ENCODE data around the gene ANKRD23.
"Not testable (repeated sequence)": the region's sequence is repeated elsewhere in the genome, so short reads cannot be mapped to it uniquely, and the experiment has no call there.

Gene ANKRD23

GRCh38 chr2:96863056-96863455 lies 19.2 kb upstream of the ANKRD23 start:
- not testable (repeated sequence) for DNase-seq

- no peak for DNase-seq
Observed at GRCh38 chr2:96861074-96861473, 17.3 kb upstream of the ANKRD23 start.

DNA sequence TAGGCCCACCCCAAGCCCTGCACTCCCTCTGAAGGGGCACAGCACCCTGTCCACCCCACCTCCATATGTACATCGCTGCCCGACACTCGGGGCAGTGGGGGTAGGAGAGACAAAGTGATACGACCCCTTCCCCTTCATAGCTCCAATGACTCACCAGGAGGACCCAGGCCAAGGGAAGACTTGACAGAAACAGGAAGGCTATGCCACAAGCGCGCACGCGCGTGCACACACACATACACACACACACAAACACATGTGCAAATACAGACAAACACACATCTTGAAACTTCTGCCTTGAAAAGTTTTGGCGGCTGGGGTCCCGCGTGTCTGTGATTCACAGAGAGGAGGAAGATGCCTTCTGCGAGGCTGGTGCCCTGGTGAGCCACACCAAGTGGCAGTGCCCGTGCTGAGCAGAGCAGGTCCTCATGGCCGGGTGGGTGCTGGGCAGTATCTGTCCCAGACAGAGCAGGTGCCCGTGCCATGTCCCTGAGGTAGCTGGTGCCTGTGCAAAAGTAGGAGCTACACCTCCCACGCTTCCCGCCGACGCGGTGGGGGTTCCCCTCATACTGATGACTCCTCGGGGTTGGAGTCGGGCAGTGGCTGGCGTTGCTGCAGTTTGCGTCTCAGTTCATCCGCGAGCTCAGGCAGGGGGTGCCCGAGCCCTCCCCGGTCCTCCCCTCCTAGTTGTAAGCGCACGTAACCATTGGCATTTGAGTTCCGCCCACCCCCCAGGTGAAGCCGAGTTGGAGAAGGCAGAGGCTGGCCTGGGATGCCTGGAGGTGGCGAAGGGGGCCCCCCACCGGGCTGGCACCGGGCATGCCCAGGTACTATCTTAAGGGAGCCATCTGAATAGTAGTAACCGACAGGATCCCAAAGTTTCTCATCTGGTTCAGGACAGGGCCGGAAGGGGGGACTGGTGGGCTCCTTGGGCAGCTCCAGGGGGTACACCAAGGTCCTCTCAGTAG lies 16.5 kb upstream of the ANKRD23 start:
- DNase-seq = no peak

DNA sequence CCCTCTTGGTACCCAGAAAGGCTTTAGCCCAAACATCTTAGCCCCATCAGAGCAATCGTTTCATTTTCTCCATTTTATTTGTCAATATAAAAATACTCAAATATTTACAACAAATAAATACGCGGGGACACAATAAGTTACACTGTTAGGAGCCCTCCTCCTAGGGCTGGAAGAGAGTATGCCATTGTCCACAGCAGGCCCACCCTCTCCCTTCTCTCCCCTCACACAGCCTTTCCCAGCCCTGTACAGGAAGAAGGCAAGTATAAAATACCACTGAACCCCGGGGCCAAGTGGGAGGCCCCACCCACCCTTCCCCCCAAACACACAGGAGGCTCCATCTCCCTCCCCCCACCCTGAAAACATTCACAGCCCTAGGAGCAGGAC lies 15.9 kb upstream of the ANKRD23 start:
- DNase-seq = no peak

DNA sequence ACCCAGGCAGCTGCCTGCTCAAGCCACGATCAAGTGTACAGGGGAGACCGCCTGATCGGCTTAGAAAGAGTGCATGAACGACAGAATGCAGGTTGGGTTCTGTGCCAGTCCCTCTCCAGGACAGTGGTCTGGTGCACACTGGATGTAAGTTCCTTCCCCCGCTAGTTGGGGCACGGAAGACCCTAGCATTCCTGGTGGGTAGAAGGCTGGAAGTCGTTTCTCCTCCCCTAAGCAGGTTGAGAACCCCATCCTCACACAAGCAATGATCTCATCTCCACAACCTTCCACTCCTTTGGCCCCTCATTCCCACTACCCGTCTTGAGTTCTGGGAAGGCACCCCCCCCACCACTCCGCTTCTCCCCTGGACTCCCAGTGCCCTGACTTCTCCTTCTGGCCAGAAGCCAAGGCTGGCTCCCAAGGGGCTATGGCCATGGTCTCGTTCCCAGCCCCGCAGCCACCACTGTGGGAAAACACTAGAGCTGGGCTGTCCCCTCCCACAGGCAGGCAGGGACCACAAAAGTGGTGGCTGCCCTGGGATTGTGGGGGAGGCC lies 15.4 kb upstream of the ANKRD23 start:
- no peak for DNase-seq

DNA sequence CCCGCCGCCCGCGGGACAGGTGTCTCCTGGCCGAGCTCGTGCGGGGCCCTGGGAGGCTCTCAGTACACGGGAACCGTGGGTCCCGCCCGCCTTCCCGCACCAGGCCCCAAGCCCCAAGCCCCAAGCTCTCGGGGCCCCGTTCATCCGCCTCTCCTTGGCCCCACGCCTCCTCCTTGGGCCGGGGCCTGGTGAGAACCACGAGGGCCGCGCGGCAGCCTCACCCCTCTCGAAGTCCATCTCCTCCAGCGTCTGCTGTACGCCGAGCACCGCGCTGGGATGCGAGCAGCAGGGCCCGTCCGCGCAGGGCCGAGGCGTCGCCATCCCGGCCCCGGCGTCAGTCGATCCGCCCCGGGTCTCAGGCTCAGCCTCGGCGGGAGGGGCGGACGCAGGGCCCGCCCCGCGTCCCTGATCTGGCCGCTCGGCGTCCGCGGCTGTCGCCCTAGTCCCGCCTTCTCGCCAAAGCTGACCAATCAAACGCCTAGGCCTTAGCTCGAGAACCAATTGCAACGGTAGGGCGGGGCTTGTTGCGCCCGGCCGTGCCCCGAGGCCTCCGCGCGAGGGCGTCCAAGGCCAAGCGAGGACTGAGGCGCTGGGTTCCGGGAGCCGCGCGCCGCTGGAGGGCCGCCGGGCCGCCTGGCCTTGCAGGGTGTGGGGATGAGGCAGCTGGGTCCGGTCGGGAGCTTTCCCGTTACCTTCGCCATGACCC lies 14.0 kb upstream of the ANKRD23 start, which contains the start of gene ANKRD39:
ANKRD39 (minus strand) TSS at position 350 of the 706 bp plus-strand sequence; CDS start at position 321, 29 bp downstream.
- DNase-seq = peak; percentile 96

GRCh38 chr2:96856776-96857666 lies 13.2 kb upstream of the ANKRD23 start:
- peak; percentile 43 for DNase-seq

GRCh38 chr2:96853321-96853720 lies 9.5 kb upstream of the ANKRD23 start:
- no peak for DNase-seq

GRCh38 chr2:96852667-96853066 lies 8.8 kb upstream of the ANKRD23 start:
- no peak for DNase-seq

GRCh38 chr2:96848264-96848663 lies 4.4 kb upstream of the ANKRD23 start:
- DNase-seq = no peak

DNA sequence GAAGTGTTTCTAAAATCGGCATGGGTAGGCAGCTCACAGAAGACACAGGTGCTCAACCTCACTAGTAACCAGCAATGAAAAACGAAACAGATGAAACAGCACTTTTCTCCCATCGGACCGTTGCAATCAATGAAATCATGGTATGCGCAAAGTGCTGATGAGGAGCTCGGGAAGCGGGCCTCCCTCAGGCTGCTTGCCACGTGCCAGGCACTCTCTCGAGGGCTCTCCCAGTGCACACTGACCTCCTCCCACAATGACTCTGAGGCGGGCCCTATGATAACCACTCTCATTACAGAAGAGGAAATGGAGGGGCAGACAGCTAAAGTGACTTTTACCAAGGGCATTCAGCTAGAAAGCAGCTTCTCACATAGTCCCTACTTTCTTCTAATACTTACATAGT lies 3.8 kb upstream of the ANKRD23 start:
- DNase-seq = no peak

- no peak for DNase-seq
Observed at GRCh38 chr2:96846825-96847224, 3.0 kb upstream of the ANKRD23 start.

- DNase-seq = no peak
Observed at GRCh38 chr2:96844405-96844808, 586 bp upstream of the ANKRD23 start.

DNA sequence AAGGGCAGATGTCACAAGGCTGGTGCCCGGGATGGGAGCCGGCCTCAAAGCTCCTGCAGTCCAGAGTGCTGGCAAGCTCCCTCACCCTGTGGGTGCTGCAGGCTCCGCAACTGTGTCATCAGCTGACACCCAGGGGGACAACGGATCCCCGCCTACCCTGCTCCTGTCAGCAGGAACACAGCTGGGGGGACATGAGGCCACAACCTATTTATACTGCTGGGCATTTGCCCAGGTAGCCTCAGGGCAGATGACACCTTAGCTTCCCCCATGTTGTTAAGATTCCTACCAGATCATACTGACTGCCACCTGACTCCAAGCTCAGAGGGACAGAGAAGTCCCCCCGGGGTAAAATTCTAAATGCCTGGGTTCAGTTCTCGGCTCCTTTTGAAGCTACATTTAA lies 1.2 kb downstream of the ANKRD23 start:
- no peak for DNase-seq

DNA sequence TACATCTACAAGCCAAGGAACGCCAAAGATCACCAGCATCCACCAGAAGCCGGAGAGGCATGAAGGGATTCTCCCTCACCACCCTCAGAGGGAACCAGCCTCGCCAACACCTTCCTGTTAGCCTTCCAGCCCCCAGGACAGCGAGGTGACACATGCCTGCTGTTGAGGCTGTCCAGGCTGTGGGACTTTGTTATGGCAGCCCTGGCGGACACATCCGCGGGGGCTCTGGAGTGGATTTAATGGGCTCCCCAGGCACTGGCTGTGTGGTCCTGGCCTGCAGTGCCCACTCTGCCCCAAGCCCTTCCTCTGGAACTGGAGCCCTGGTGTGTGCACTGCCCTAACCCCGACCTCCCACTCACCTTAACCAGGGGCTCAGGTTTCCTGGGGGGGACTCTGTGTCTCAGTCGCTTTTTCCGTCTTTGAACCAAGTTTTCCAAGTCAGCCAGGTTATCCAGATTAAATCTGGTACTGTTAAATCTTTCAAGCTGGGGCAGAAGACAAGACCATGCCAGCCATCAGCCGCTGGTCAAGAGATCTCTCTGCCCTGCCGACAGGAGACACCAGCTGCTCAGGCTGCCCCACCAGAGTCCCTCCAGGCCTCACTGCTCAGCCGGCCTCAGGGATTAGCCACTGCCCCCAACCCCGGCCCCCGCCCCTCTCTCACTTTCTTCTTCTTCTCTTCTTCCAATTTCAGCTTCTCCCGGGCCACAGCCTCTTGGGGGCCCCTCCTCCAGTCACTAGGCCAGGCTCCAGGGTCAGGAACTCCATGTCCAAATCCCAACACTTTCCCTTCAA lies 1.9 kb downstream of the ANKRD23 start:
- DNase-seq = no peak

DNA sequence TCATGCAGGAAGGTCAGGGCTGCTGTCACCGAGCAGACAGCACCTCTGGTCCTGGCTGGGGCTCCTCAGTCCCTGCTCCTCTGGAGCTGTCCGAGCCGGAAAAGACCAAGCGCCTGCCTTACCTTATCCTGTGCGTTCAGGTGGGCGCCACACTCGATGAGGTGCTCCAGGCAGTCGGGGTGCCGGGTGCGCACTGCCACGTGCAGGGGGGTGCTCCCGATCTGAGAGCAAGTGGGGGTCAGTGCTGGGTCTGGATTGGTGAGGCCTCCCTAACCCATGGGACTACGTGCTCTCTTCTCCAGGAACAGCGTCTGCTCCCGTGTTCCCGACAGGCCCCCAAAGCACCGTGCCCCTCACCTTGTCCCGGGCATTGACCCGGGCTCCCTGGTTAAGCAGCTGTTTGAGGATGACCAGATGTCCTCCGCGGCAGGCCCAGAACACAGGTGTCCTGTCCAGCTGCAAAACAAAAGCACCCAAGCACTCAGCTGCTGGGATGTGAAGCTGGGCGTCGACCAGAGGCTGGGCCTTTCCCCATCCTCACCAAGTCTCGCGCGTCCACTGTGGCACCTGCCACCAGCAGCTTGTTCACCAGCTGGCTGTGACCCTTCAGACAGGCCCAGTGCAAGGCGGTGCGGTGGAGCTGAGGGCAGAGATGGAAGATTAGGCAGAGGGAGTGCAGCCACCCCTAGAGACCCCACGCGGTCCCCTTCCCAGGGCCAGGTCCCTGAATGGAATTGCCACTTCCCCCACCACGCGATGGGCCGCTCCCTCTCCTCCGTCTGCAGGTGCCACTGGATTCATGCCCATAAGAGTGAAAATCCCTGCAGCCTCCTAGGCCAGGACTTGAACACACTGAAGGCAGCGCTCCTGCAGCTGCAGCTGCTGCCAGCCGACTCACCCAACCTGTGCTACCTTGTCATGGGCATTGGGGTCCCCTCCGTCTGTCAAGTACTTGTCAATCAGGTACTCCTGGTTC lies 3.7 kb downstream of the ANKRD23 start:
- DNase-seq = no peak

DNA sequence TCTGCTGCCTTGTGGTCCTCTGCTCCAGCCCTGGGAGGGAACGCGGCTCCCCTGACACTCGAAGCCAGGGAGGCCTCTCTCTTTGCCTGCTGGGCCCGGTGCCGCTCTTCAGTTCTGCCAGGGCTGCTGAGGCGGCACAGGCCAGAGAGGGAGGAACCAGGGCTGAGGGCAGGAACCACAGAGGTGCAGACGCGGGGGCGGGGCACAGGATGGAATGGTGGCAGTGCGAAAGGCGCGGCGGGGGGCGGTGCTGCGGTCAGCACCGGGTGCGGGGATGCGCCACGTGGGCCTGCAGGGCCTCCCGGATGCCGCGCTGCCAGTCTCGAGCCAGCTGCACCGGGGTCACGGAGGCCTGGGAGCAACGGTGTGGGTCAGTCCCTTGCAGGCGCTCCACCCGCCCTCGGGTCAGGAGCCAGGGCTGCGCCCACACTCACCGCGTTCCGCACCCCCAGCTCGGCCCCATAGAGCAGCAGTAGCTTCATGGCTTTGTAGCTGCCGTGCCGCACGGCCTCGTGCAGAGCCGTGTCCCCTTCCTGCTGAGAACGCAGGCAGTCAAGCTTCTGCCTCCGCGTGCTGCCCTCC lies 4.4 kb downstream of the ANKRD23 start:
- DNase-seq = no peak

- no peak for DNase-seq
Observed at GRCh38 chr2:96838345-96839292, 5.2 kb downstream of the ANKRD23 start.

DNA sequence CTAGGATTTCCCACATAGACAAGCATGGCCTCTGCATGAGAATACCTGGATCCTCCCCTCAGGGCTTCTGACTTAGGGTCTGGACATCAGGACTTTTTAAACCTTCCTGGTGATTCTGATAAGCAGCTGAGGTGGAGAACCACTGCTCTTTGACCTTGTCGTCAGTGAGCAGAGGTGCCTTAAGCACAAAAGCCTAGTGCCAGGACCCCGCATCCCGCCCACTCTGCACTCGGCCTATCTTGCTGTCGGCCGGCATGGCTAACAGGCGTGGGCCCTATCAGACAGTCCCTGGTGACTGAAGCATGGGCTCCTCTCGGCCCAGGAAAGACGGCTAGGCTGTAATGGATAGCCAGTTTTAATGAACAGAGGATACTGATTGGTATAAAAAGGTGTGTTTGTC lies 6.2 kb downstream of the ANKRD23 start:
- no peak for DNase-seq

Measured in NCI-H526 treated with DMSO at 0.1 percent for 48 hours (cell line).